Measurements from ENCODE around the gene CEP192.
"Not testable (repeated sequence)": the region's sequence is repeated elsewhere in the genome, so short reads cannot be mapped to it uniquely, and the experiment has no call there.

The CEP192 gene

GRCh38 chr18:13067966-13068365 lies 76.8 kb downstream of the CEP192 start:
- H3K4me1 ChIP-seq (ENCODE audit: control insufficient read depth in 1 of 2, insufficient read depth in 1 of 2, low read depth in 1 of 2, low read length in 1 of 2): peaks cover 0 to 3% of the 10 kb centered on the region in 2 experiments
- peaks cover 76% of the 10 kb centered on the region for H3K36me3 ChIP-seq
- H3K27ac ChIP-seq: no peak overlapping the region
- H3K4me3 ChIP-seq (ENCODE audit: low read depth in 1 of 2, low read length in 1 of 2): no peak overlapping the region
- no peaks in the 10 kb centered on the region for H3K27me3 ChIP-seq
- TF ChIP-seq, protein P1, sequence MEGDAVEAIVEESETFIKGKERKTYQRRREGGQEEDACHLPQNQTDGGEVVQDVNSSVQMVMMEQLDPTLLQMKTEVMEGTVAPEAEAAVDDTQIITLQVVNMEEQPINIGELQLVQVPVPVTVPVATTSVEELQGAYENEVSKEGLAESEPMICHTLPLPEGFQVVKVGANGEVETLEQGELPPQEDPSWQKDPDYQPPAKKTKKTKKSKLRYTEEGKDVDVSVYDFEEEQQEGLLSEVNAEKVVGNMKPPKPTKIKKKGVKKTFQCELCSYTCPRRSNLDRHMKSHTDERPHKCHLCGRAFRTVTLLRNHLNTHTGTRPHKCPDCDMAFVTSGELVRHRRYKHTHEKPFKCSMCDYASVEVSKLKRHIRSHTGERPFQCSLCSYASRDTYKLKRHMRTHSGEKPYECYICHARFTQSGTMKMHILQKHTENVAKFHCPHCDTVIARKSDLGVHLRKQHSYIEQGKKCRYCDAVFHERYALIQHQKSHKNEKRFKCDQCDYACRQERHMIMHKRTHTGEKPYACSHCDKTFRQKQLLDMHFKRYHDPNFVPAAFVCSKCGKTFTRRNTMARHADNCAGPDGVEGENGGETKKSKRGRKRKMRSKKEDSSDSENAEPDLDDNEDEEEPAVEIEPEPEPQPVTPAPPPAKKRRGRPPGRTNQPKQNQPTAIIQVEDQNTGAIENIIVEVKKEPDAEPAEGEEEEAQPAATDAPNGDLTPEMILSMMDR (IDR thresholded peaks at IDR 0.05): no peak
- no peaks in the 10 kb centered on the region for H3K9me3 ChIP-seq

DNA sequence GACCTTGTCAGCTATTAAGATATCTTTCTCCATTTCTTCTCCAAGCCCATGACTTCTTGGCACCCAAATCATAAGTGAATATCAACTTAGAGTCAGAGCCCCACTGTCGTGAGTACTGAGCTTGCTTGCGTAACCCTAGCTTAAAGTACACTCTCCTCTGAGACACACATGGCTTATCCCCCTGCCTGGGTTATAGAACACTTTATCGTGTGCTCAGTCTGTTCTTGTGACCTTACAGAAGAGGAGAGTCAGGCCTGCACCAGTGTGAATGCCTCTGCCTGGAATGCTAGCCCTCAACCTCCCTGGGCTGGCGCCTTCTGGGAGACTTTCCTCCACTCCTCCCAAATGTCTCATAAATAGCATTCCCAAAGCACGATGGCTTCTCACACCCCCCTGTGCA lies 79.3 kb downstream of the CEP192 start:
- Histone ChIP-seq H3K27ac (no peak overlapping the region), H3K36me3 (peaks cover 92% of the 10 kb centered on the region), H3K27me3 (no peaks in the 10 kb centered on the region), H3K9me3 (no peaks in the 10 kb centered on the region), H3K4me1 (ENCODE audit: control insufficient read depth in 1 of 2, insufficient read depth in 1 of 2, low read depth in 1 of 2, low read length in 1 of 2) (peaks cover 0 to 3% of the 10 kb centered on the region in 2 experiments), H3K4me3 (ENCODE audit: low read depth in 1 of 2, low read length in 1 of 2) (no peak overlapping the region)
- TF ChIP-seq, protein P1 (IDR thresholded peaks at IDR 0.05): no peak

- no peak overlapping the region for H3K4me3 ChIP-seq (ENCODE audit: low read depth in 1 of 2, low read length in 1 of 2)
- no peaks in the 10 kb centered on the region for H3K4me1 ChIP-seq (ENCODE audit: control insufficient read depth in 1 of 2, insufficient read depth in 1 of 2, low read depth in 1 of 2, low read length in 1 of 2)
- peaks cover 67% of the 10 kb centered on the region for H3K36me3 ChIP-seq
- no peaks in the 10 kb centered on the region for H3K27me3 ChIP-seq
- H3K27ac ChIP-seq: no peak overlapping the region
- TF ChIP-seq, protein P1 (IDR thresholded peaks at IDR 0.05): no peak
- H3K9me3 ChIP-seq: no peaks in the 10 kb centered on the region
Observed at GRCh38 chr18:13076886-13077285, 85.7 kb downstream of the CEP192 start.

GRCh38 chr18:13077473-13077872 lies 86.3 kb downstream of the CEP192 start:
- H3K4me3 ChIP-seq (ENCODE audit: low read depth in 1 of 2, low read length in 1 of 2): no peak overlapping the region
- no peak overlapping the region for H3K27ac ChIP-seq
- H3K36me3 ChIP-seq: peaks cover 61% of the 10 kb centered on the region
- H3K27me3 ChIP-seq: no peaks in the 10 kb centered on the region
- TF ChIP-seq, protein P1 (IDR thresholded peaks at IDR 0.05): no peak
- no peaks in the 10 kb centered on the region for H3K9me3 ChIP-seq
- H3K4me1 ChIP-seq (ENCODE audit: control insufficient read depth in 1 of 2, insufficient read depth in 1 of 2, low read depth in 1 of 2, low read length in 1 of 2): no peaks in the 10 kb centered on the region

- H3K9me3 ChIP-seq; H3K27ac ChIP-seq; H3K27me3 ChIP-seq; H3K4me3 ChIP-seq (ENCODE audit: low read depth in 1 of 2, low read length in 1 of 2); H3K4me1 ChIP-seq (ENCODE audit: control insufficient read depth in 1 of 2, insufficient read depth in 1 of 2, low read depth in 1 of 2, low read length in 1 of 2): not testable (repeated sequence)
- H3K36me3 ChIP-seq: peaks cover 55% of the 10 kb centered on the region
Observed at GRCh38 chr18:13078065-13078464, 86.9 kb downstream of the CEP192 start.

- no peak overlapping the region for H3K4me3 ChIP-seq (ENCODE audit: low read depth in 1 of 2, low read length in 1 of 2)
- no peaks in the 10 kb centered on the region for H3K27me3 ChIP-seq
- no peaks in the 10 kb centered on the region for H3K9me3 ChIP-seq
- TF ChIP-seq, protein P1 (IDR thresholded peaks at IDR 0.05): no peak
- H3K4me1 ChIP-seq (ENCODE audit: control insufficient read depth in 1 of 2, insufficient read depth in 1 of 2, low read depth in 1 of 2, low read length in 1 of 2): no peaks in the 10 kb centered on the region
- no peak overlapping the region for H3K27ac ChIP-seq
- H3K36me3 ChIP-seq: peaks cover 65% of the 10 kb centered on the region
Observed at GRCh38 chr18:13086906-13087305, 95.7 kb downstream of the CEP192 start.
